Measurements from ENCODE around the gene ADIPOQ. TPM values are rescaled to one million over a fixed set of nuclear protein-coding genes. Genes with fewer than 3 reads are reported as not detected.

The ADIPOQ gene
- total and polyA plus RNA-seq, 5 donors from 2014 or later: not detected

- no peaks in the 10 kb centered on the region for H3K36me3 ChIP-seq (ENCODE audit: control insufficient read depth, insufficient read depth, low read length)
- ATAC-seq (ENCODE audit: low read depth in 2 of 2) (no peak), DNase-seq (no peak)
- H3K27ac Mint-ChIP-seq: no peak overlapping the region
- peaks cover 63% of the 10 kb centered on the region for H3K27me3 Mint-ChIP-seq
- H3K27me3 ChIP-seq (ENCODE audit: control insufficient read depth, insufficient read depth, low read length): peaks cover 46% of the 10 kb centered on the region
- peaks cover 24% of the 10 kb centered on the region for H3K4me1 ChIP-seq (ENCODE audit: control insufficient read depth, insufficient read depth, low read length, poor library complexity, severe bottlenecking)
- no peaks in the 10 kb centered on the region for H3K36me3 Mint-ChIP-seq
- no peaks in the 10 kb centered on the region for H3K9me3 ChIP-seq (ENCODE audit: control insufficient read depth in 2 of 2, low read length in 2 of 2)
- H3K9me3 Mint-ChIP-seq: peaks cover 0 to 2% (median 0%) of the 10 kb centered on the region in 7 donors
- H3K4me3 Mint-ChIP-seq: peak overlapping the region in 2 of 4 donors; percentile 29 to 66
- peaks cover 0 to 17% (median 10%) of the 10 kb centered on the region in 4 donors for H3K4me1 Mint-ChIP-seq
- H3K27ac ChIP-seq (ENCODE audit: insufficient read depth, low read length, poor library complexity, severe bottlenecking): no peak overlapping the region
- no peak overlapping the region for H3K4me3 ChIP-seq (ENCODE audit: low read depth, low read length)
Observed at GRCh38 chr3:186828340-186828739, 14.2 kb upstream of the ADIPOQ start.

GRCh38 chr3:186831798-186832197 is 10.7 kb upstream of the ADIPOQ start:
- Histone ChIP-seq H3K9me3 (ENCODE audit: control insufficient read depth in 2 of 2, low read length in 2 of 2) (no peaks in the 10 kb centered on the region), H3K4me1 (ENCODE audit: control insufficient read depth, insufficient read depth, low read length, poor library complexity, severe bottlenecking) (peaks cover 12% of the 10 kb centered on the region), H3K4me3 (ENCODE audit: low read depth, low read length) (no peak overlapping the region), H3K36me3 (ENCODE audit: control insufficient read depth, insufficient read depth, low read length) (no peaks in the 10 kb centered on the region), H3K27ac (ENCODE audit: insufficient read depth, low read length, poor library complexity, severe bottlenecking) (no peak overlapping the region), H3K27me3 (ENCODE audit: control insufficient read depth, insufficient read depth, low read length) (peaks cover 40% of the 10 kb centered on the region)
- DNase-seq: no peak
- H3K4me3 Mint-ChIP-seq: no peak overlapping the region
- H3K27me3 Mint-ChIP-seq: peaks cover 57% of the 10 kb centered on the region
- no peak overlapping the region for H3K27ac Mint-ChIP-seq
- H3K36me3 Mint-ChIP-seq: no peaks in the 10 kb centered on the region
- H3K9me3 Mint-ChIP-seq: peaks cover 0 to 3% (median 0%) of the 10 kb centered on the region in 7 donors
- peaks cover 0 to 6% (median 4%) of the 10 kb centered on the region in 4 donors for H3K4me1 Mint-ChIP-seq
- no peak for ATAC-seq (ENCODE audit: low read depth in 2 of 2)

- Mint-ChIP-seq H3K27me3 (peaks cover 57% of the 10 kb centered on the region), H3K9me3 (peaks cover 0 to 3% (median 0%) of the 10 kb centered on the region in 7 donors), H3K4me1 (peaks cover 0 to 6% (median 4%) of the 10 kb centered on the region in 4 donors), H3K27ac (no peak overlapping the region), H3K36me3 (no peaks in the 10 kb centered on the region), H3K4me3 (no peak overlapping the region)
- Histone ChIP-seq H3K4me1 (ENCODE audit: control insufficient read depth, insufficient read depth, low read length, poor library complexity, severe bottlenecking) (peaks cover 10% of the 10 kb centered on the region), H3K27ac (ENCODE audit: insufficient read depth, low read length, poor library complexity, severe bottlenecking) (no peak overlapping the region), H3K36me3 (ENCODE audit: control insufficient read depth, insufficient read depth, low read length) (no peaks in the 10 kb centered on the region), H3K27me3 (ENCODE audit: control insufficient read depth, insufficient read depth, low read length) (peaks cover 40% of the 10 kb centered on the region), H3K4me3 (ENCODE audit: low read depth, low read length) (no peak overlapping the region), H3K9me3 (ENCODE audit: control insufficient read depth in 2 of 2, low read length in 2 of 2) (no peaks in the 10 kb centered on the region)
- no peak for DNase-seq
- ATAC-seq (ENCODE audit: low read depth in 2 of 2): no peak
Observed at GRCh38 chr3:186832276-186832675, 10.2 kb upstream of the ADIPOQ start.

- Histone ChIP-seq H3K36me3 (ENCODE audit: control insufficient read depth, insufficient read depth, low read length) (no peaks in the 10 kb centered on the region), H3K4me1 (ENCODE audit: control insufficient read depth, insufficient read depth, low read length, poor library complexity, severe bottlenecking) (no peaks in the 10 kb centered on the region), H3K27me3 (ENCODE audit: control insufficient read depth, insufficient read depth, low read length) (no peaks in the 10 kb centered on the region), H3K4me3 (ENCODE audit: low read depth, low read length) (no peak overlapping the region), H3K27ac (ENCODE audit: insufficient read depth, low read length, poor library complexity, severe bottlenecking) (no peak overlapping the region), H3K9me3 (ENCODE audit: control insufficient read depth in 2 of 2, low read length in 2 of 2) (no peaks in the 10 kb centered on the region)
- peaks cover 0 to under 1% (median 0%) of the 10 kb centered on the region in 7 donors for H3K9me3 Mint-ChIP-seq
- no peak for ATAC-seq (ENCODE audit: low read depth in 2 of 2)
- H3K4me1 Mint-ChIP-seq: no peaks in the 10 kb centered on the region
- no peak overlapping the region for H3K4me3 Mint-ChIP-seq
- no peak for DNase-seq
- H3K36me3 Mint-ChIP-seq: no peaks in the 10 kb centered on the region
- H3K27ac Mint-ChIP-seq: no peak overlapping the region
- peaks cover 23% of the 10 kb centered on the region for H3K27me3 Mint-ChIP-seq
Observed at GRCh38 chr3:186839874-186840641, 2.5 kb upstream of the ADIPOQ start.

GRCh38 chr3:186841620-186842019 is 890 bp upstream of the ADIPOQ start:
- Histone ChIP-seq H3K4me3 (ENCODE audit: low read depth, low read length) (no peak overlapping the region), H3K27ac (ENCODE audit: insufficient read depth, low read length, poor library complexity, severe bottlenecking) (no peak overlapping the region), H3K9me3 (ENCODE audit: control insufficient read depth in 2 of 2, low read length in 2 of 2) (no peaks in the 10 kb centered on the region), H3K27me3 (ENCODE audit: control insufficient read depth, insufficient read depth, low read length) (peaks cover 3% of the 10 kb centered on the region), H3K36me3 (ENCODE audit: control insufficient read depth, insufficient read depth, low read length) (no peaks in the 10 kb centered on the region), H3K4me1 (ENCODE audit: control insufficient read depth, insufficient read depth, low read length, poor library complexity, severe bottlenecking) (no peaks in the 10 kb centered on the region)
- Mint-ChIP-seq H3K36me3 (no peaks in the 10 kb centered on the region), H3K27me3 (peaks cover 33% of the 10 kb centered on the region), H3K9me3 (no peaks in the 10 kb centered on the region), H3K27ac (no peak overlapping the region), H3K4me3 (no peak overlapping the region), H3K4me1 (no peaks in the 10 kb centered on the region)
- DNase-seq (no peak), ATAC-seq (ENCODE audit: low read depth in 2 of 2) (no peak)

- Histone ChIP-seq H3K4me3 (ENCODE audit: low read depth, low read length) (no peak overlapping the region), H3K27ac (ENCODE audit: insufficient read depth, low read length, poor library complexity, severe bottlenecking) (no peak overlapping the region), H3K4me1 (ENCODE audit: control insufficient read depth, insufficient read depth, low read length, poor library complexity, severe bottlenecking) (no peaks in the 10 kb centered on the region), H3K27me3 (ENCODE audit: control insufficient read depth, insufficient read depth, low read length) (peaks cover 5% of the 10 kb centered on the region), H3K9me3 (ENCODE audit: control insufficient read depth in 2 of 2, low read length in 2 of 2) (no peaks in the 10 kb centered on the region), H3K36me3 (ENCODE audit: control insufficient read depth, insufficient read depth, low read length) (no peaks in the 10 kb centered on the region)
- Mint-ChIP-seq H3K4me1 (no peaks in the 10 kb centered on the region), H3K4me3 (no peak overlapping the region), H3K36me3 (no peaks in the 10 kb centered on the region), H3K27me3 (peaks cover 28% of the 10 kb centered on the region), H3K9me3 (no peaks in the 10 kb centered on the region), H3K27ac (no peak overlapping the region)
- DNase-seq: no peak
- no peak for ATAC-seq (ENCODE audit: low read depth in 2 of 2)
Observed at GRCh38 chr3:186843039-186843432, 526 bp downstream of the ADIPOQ start.

- DNase-seq (no peak), ATAC-seq (ENCODE audit: low read depth in 2 of 2) (no peak)
- no peak overlapping the region for H3K4me3 Mint-ChIP-seq
- no peaks in the 10 kb centered on the region for H3K9me3 ChIP-seq (ENCODE audit: control insufficient read depth in 2 of 2, low read length in 2 of 2)
- H3K27ac ChIP-seq (ENCODE audit: insufficient read depth, low read length, poor library complexity, severe bottlenecking): no peak overlapping the region
- H3K9me3 Mint-ChIP-seq: no peaks in the 10 kb centered on the region
- peaks cover 5% of the 10 kb centered on the region for H3K27me3 ChIP-seq (ENCODE audit: control insufficient read depth, insufficient read depth, low read length)
- peaks cover 28% of the 10 kb centered on the region for H3K27me3 Mint-ChIP-seq
- H3K36me3 Mint-ChIP-seq: no peaks in the 10 kb centered on the region
- H3K36me3 ChIP-seq (ENCODE audit: control insufficient read depth, insufficient read depth, low read length): no peaks in the 10 kb centered on the region
- no peaks in the 10 kb centered on the region for H3K4me1 ChIP-seq (ENCODE audit: control insufficient read depth, insufficient read depth, low read length, poor library complexity, severe bottlenecking)
- H3K27ac Mint-ChIP-seq: no peak overlapping the region
- H3K4me3 ChIP-seq (ENCODE audit: low read depth, low read length): no peak overlapping the region
- H3K4me1 Mint-ChIP-seq: peaks cover 5 to 8% (median 7%) of the 10 kb centered on the region in 4 donors
Observed at GRCh38 chr3:186844908-186845307, 2.4 kb downstream of the ADIPOQ start.

GRCh38 chr3:186845756-186846155 is 3.2 kb downstream of the ADIPOQ start:
- H3K4me1 Mint-ChIP-seq: peaks cover 5 to 9% (median 7%) of the 10 kb centered on the region in 4 donors
- H3K9me3 Mint-ChIP-seq: no peaks in the 10 kb centered on the region
- no peak for ATAC-seq (ENCODE audit: low read depth in 2 of 2)
- no peak overlapping the region for H3K27ac Mint-ChIP-seq
- H3K36me3 ChIP-seq (ENCODE audit: control insufficient read depth, insufficient read depth, low read length): no peaks in the 10 kb centered on the region
- H3K4me1 ChIP-seq (ENCODE audit: control insufficient read depth, insufficient read depth, low read length, poor library complexity, severe bottlenecking): no peaks in the 10 kb centered on the region
- H3K9me3 ChIP-seq (ENCODE audit: control insufficient read depth in 2 of 2, low read length in 2 of 2): no peaks in the 10 kb centered on the region
- no peaks in the 10 kb centered on the region for H3K36me3 Mint-ChIP-seq
- H3K27me3 ChIP-seq (ENCODE audit: control insufficient read depth, insufficient read depth, low read length): peaks cover 5% of the 10 kb centered on the region
- H3K4me3 Mint-ChIP-seq: no peak overlapping the region
- H3K27ac ChIP-seq (ENCODE audit: insufficient read depth, low read length, poor library complexity, severe bottlenecking): no peak overlapping the region
- peaks cover 28% of the 10 kb centered on the region for H3K27me3 Mint-ChIP-seq
- H3K4me3 ChIP-seq (ENCODE audit: low read depth, low read length): no peak overlapping the region
- DNase-seq: no peak

Measured in CD4-positive, CD25-positive, alpha-beta regulatory T cell (primary cell).